Natural killer cell (primary cell): ENCODE data around the gene TRIM29. TPM values are rescaled to one million over a fixed set of nuclear protein-coding genes. Genes with fewer than 3 reads are reported as not detected.
A peak's percentile ranks its signal among the peaks of the same experiment; 100 is the strongest.

Experiments used
- ATAC-seq, 3 donors: fragments of 150-1000 bp in 2 of 3; fragments of 200-7000 bp in 1 of 3; cut with Tn5 transposase; 1 replicate in 1 of 3; 2 replicates in 2 of 3; pipeline ENCODE4 v1.10.0; 2021; ENCODE audit warnings: mild to moderate bottlenecking in 2 of 3, moderate library complexity in 2 of 3
- DNase-seq, 2 donors: peaks; one replicate each; pipeline versions ENCODE4 v3.0.0 to v3.0.0-alpha.2; 2013 to 2021; ENCODE audit warnings: mixed read lengths in 1 of 2
- H3K27ac ChIP-seq: one replicate; pipeline ENCODE4 v1.5.1; 2013; ENCODE audit warnings: mild to moderate bottlenecking, low read length
- H3K27me3 ChIP-seq: one replicate; pipeline ENCODE4 v1.6.1; 2013; ENCODE audit warnings: low read length; ENCODE audit not compliant: control insufficient read depth, insufficient read depth
- H3K36me3 ChIP-seq: one replicate; pipeline ENCODE4 v1.6.1; 2013; ENCODE audit warnings: low read length; ENCODE audit not compliant: control insufficient read depth, insufficient read depth
- H3K4me1 ChIP-seq: one replicate; pipeline ENCODE4 v1.6.1; 2013; ENCODE audit warnings: low read length; ENCODE audit not compliant: control insufficient read depth, insufficient read depth
- H3K4me3 ChIP-seq: one replicate; pipeline ENCODE4 v1.5.1; 2013; ENCODE audit warnings: low read length
- H3K9me3 ChIP-seq: one replicate; pipeline ENCODE4 v1.6.1; 2013; ENCODE audit warnings: low read length; ENCODE audit not compliant: control insufficient read depth, insufficient read depth
- H3K27ac Mint-ChIP-seq, 2 donors: one replicate each; pipeline ENCODE4 v1.8.0; 2022; ENCODE audit warnings: mild to moderate bottlenecking in 2 of 2, mixed read lengths in 2 of 2, moderate library complexity in 1 of 2
- H3K27me3 Mint-ChIP-seq, 2 donors: one replicate each; pipeline ENCODE4 v1.8.0; 2022; ENCODE audit warnings: low read depth in 2 of 2, mixed read lengths in 2 of 2
- H3K36me3 Mint-ChIP-seq: one replicate; pipeline ENCODE4 v1.8.0; 2022; ENCODE audit warnings: mixed read lengths
- H3K4me1 Mint-ChIP-seq, 2 donors: one replicate each; pipeline ENCODE4 v1.8.0; 2022; ENCODE audit warnings: mixed read lengths in 2 of 2
- H3K4me3 Mint-ChIP-seq: one replicate; pipeline ENCODE4 v1.8.0; 2022; ENCODE audit warnings: mild to moderate bottlenecking, moderate library complexity, mixed read lengths
- H3K9me3 Mint-ChIP-seq, 2 donors: one replicate each; pipeline ENCODE4 v1.8.0; 2022; ENCODE audit warnings: mixed read lengths in 2 of 2
- WGBS: methylation state at CpG from one replicate; pipeline ENCODE4 v1.1.7; 2013; ENCODE audit warnings: missing lambda C conversion rate; ENCODE audit not compliant: insufficient coverage; 5-methylcytosine and 5-hydroxymethylcytosine counted together
- intact Hi-C: fragments of 100-400 bp; cut with micrococcal nuclease; formaldehyde crosslinking; loops from one replicate; pipeline ENCODE4 v1.14.2; 2022
- total RNA-seq, 4 donors: library from RNA; stranded (reverse); fragments of 120-200 nt in 1 of 4; gene quantifications; one replicate each; pipeline versions ENCODE4 v1.2.3 to v1.2.4, GENCODE V29; 2013 to 2022
- TF ChIP-seq, protein P1 (sequence below): fragments of 200-600 bp; IDR thresholded peaks from one replicate; pipeline ENCODE4 v1.8.0; 2022; ENCODE audit warnings: antibody characterized with exemption

Gene TRIM29
- total RNA-seq, 3 donors from 2014 or later (not counting 1 experiment from before 2014, with no cell fraction given): not detected

DNA sequence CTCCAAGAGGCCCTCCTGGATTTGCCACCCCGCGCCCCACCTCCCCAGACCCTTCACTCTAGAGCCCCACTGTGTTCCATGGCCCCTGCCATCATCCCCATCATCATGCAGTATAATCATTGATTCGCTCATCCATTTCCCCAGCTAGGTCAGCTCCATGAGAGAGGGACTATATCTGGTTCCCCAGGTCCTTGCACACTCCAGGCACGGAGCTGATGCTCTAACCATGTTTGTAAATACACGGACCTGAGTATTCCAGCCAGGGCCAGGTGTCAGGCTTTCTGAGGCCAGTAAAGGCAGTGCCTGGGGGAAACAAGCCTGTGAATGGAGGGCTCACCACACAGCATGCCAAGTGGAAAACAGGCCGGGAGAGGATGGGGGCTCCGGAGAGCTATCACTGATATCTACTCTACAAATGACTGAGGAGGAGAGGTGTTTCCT is 45.8 kb upstream of the TRIM29 start:
- no peak overlapping the region for H3K4me3 ChIP-seq
- H3K27ac Mint-ChIP-seq: no peak overlapping the region
- no peaks in the 10 kb centered on the region for H3K4me1 ChIP-seq
- H3K27me3 Mint-ChIP-seq: peaks cover 14 to 19% of the 10 kb centered on the region in 2 donors
- no peaks in the 10 kb centered on the region for H3K36me3 ChIP-seq
- intact Hi-C loops: no loop called here
- H3K36me3 Mint-ChIP-seq: no peaks in the 10 kb centered on the region
- TF ChIP-seq, protein P1, sequence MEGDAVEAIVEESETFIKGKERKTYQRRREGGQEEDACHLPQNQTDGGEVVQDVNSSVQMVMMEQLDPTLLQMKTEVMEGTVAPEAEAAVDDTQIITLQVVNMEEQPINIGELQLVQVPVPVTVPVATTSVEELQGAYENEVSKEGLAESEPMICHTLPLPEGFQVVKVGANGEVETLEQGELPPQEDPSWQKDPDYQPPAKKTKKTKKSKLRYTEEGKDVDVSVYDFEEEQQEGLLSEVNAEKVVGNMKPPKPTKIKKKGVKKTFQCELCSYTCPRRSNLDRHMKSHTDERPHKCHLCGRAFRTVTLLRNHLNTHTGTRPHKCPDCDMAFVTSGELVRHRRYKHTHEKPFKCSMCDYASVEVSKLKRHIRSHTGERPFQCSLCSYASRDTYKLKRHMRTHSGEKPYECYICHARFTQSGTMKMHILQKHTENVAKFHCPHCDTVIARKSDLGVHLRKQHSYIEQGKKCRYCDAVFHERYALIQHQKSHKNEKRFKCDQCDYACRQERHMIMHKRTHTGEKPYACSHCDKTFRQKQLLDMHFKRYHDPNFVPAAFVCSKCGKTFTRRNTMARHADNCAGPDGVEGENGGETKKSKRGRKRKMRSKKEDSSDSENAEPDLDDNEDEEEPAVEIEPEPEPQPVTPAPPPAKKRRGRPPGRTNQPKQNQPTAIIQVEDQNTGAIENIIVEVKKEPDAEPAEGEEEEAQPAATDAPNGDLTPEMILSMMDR: no peak
- 88% methylated on average over 7 of the region's 7 CpGs for WGBS
- H3K9me3 ChIP-seq: no peaks in the 10 kb centered on the region
- H3K4me3 Mint-ChIP-seq: no peak overlapping the region
- no peaks in the 10 kb centered on the region for H3K9me3 Mint-ChIP-seq
- no peak for ATAC-seq
- no peak for DNase-seq
- H3K4me1 Mint-ChIP-seq: peaks cover 0 to 6% of the 10 kb centered on the region in 2 donors
- no peak overlapping the region for H3K27ac ChIP-seq
- no peaks in the 10 kb centered on the region for H3K27me3 ChIP-seq

DNA sequence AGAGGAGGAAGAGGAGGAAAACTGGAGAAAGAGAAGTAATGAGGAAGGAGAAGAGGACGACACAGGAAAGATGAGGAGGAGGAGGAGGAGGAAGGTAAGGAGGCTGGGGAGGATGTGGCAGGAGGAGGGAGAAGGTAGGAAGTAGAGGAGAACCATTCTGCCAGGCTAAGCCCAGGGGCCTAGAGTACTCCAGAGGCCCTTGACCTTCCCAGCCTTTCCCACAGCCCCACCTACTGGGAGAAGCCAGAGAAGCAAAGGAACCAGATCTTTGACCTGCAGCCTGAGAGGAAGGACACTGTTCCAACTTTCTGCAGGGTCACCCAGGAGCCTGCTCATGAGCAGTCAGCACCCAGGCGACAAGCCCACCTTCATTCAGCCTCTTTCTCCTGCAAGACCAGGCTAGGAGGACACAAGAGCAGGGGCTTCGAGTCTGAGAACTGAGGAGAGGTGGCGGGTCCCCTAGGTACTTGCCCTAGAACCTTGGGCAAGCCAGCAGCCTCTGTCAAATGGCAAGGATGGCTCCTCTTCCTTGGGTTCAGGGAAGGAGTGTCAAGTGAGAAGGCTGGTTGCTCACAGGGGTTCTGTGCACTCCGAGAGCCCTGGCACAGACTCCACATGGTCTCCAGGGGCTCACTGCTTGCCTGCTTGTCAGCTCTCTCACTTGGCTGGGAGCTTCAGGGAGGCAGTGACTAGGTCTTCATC is 45.0 kb upstream of the TRIM29 start:
- H3K9me3 Mint-ChIP-seq: no peaks in the 10 kb centered on the region
- H3K27me3 Mint-ChIP-seq: peaks cover 14 to 19% of the 10 kb centered on the region in 2 donors

DNA sequence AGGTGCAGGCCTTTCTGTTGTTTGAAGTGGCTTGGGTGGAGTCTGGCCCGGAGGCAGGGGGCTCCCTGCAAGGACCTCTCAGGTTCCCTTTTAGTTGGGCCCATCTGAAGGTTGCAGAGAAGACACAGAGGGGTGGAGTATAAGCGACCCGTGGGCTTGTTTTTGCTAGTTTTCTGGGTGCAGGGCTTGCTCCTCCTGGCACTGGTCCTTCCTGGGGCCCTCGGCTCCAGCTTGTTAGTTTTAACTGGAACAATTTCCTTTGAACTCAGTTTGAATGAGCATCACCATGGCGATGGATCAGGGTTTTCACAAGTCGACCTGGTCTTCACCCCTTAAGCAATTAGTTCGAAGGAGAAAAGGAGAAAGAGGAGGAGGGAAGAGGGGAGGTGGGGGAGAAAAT is 44.5 kb upstream of the TRIM29 start:
- no peaks in the 10 kb centered on the region for H3K9me3 ChIP-seq
- peak in 1 of 2 donors; percentile 4 for DNase-seq
- TF ChIP-seq, protein P1: no peak

More for the DNA sequence above, 45.0 kb upstream of the TRIM29 start:
- Histone ChIP-seq H3K4me3 (no peak overlapping the region), H3K4me1 (no peaks in the 10 kb centered on the region), H3K9me3 (no peaks in the 10 kb centered on the region), H3K36me3 (no peaks in the 10 kb centered on the region), H3K27ac (no peak overlapping the region), H3K27me3 (no peaks in the 10 kb centered on the region)
- Mint-ChIP-seq H3K27ac (no peak overlapping the region), H3K36me3 (no peaks in the 10 kb centered on the region), H3K4me3 (no peak overlapping the region), H3K4me1 (peaks cover 0 to 6% of the 10 kb centered on the region in 2 donors)
- intact Hi-C loops: no loop called here
- DNase-seq: peak in 1 of 2 donors; percentile 6
- WGBS: 75% methylated on average over 5 of the region's 5 CpGs
- no peak for ATAC-seq
- TF ChIP-seq, protein P1: no peak

More for the DNA sequence above, 44.5 kb upstream of the TRIM29 start:
- H3K4me1 ChIP-seq: no peaks in the 10 kb centered on the region
- Mint-ChIP-seq H3K4me1 (peaks cover 0 to 6% of the 10 kb centered on the region in 2 donors), H3K27ac (no peak overlapping the region), H3K4me3 (no peak overlapping the region), H3K36me3 (no peaks in the 10 kb centered on the region), H3K27me3 (peaks cover 14 to 19% of the 10 kb centered on the region in 2 donors), H3K9me3 (no peaks in the 10 kb centered on the region)
- intact Hi-C loops: no loop called here
- H3K4me3 ChIP-seq: no peak overlapping the region
- ATAC-seq: no peak
- WGBS: 64% methylated on average over 7 of the region's 7 CpGs
- H3K27me3 ChIP-seq: no peaks in the 10 kb centered on the region
- no peak overlapping the region for H3K27ac ChIP-seq
- no peaks in the 10 kb centered on the region for H3K36me3 ChIP-seq
